ENCODE data around the gene ABCB8.

- TF ChIP-seq L3MBTL2 (conservative IDR thresholded peaks at IDR 0.05) (no peak), ZNF384 (IDR thresholded peaks at IDR 0.05) (no peak), ARNT (IDR thresholded peaks at IDR 0.05) (no peak), ELF4 (IDR thresholded peaks at IDR 0.05) (no peak), FOXM1 (IDR thresholded peaks at IDR 0.05; ENCODE audit: borderline replicate concordance) (no peak), TARDBP (IDR thresholded peaks at IDR 0.05) (no peak)
These were observed 34.7 kb upstream of the ABCB8 start for GRCh38 chr7:150993511-150993910.
